ENCODE measurements around the gene AHRR.

AHRR gene

GRCh38 chr5:420632-421286 is 99.2 kb downstream of the AHRR start:
- DNase-seq (ENCODE audit: insufficient read length, low spot score) = no peak
- no peak for FAIRE-seq
- no peak for TF ChIP-seq POLR2A (IDR thresholded peaks at IDR 0.05; ENCODE audit: low read depth, low read length)

- DNase-seq (ENCODE audit: insufficient read length, low spot score) (no peak), FAIRE-seq (no peak)
- TF ChIP-seq POLR2A (IDR thresholded peaks at IDR 0.05; ENCODE audit: low read depth, low read length) = no peak
Observed at GRCh38 chr5:421287-421880, 99.9 kb downstream of the AHRR start.

- no peak for DNase-seq (ENCODE audit: insufficient read length, low spot score)
- no peak for FAIRE-seq
- no peak for TF ChIP-seq POLR2A (IDR thresholded peaks at IDR 0.05; ENCODE audit: low read depth, low read length)
Observed at GRCh38 chr5:421901-422300, 100.4 kb downstream of the AHRR start.

- FAIRE-seq (no peak), DNase-seq (ENCODE audit: insufficient read length, low spot score) (no peak)
- no peak for TF ChIP-seq POLR2A (IDR thresholded peaks at IDR 0.05; ENCODE audit: low read depth, low read length)
Observed at GRCh38 chr5:422323-423232, 101.1 kb downstream of the AHRR start.

- TF ChIP-seq POLR2A (IDR thresholded peaks at IDR 0.05; ENCODE audit: low read depth, low read length) = no peak
- FAIRE-seq = no peak
- no peak for DNase-seq (ENCODE audit: insufficient read length, low spot score)
Observed at GRCh38 chr5:423233-423565, 101.7 kb downstream of the AHRR start.

GRCh38 chr5:423626-424261 is 102.2 kb downstream of the AHRR start:
- DNase-seq (ENCODE audit: insufficient read length, low spot score) (no peak), FAIRE-seq (no peak)
- no peak for TF ChIP-seq POLR2A (IDR thresholded peaks at IDR 0.05; ENCODE audit: low read depth, low read length)

GRCh38 chr5:424301-425110 is 103.0 kb downstream of the AHRR start:
- no peak for DNase-seq (ENCODE audit: insufficient read length, low spot score)
- no peak for TF ChIP-seq POLR2A (IDR thresholded peaks at IDR 0.05; ENCODE audit: low read depth, low read length)
- no peak for FAIRE-seq

- TF ChIP-seq POLR2A (IDR thresholded peaks at IDR 0.05; ENCODE audit: low read depth, low read length) = no peak
- no peak for FAIRE-seq
- DNase-seq (ENCODE audit: insufficient read length, low spot score) = no peak
Observed at GRCh38 chr5:425714-426113, 104.2 kb downstream of the AHRR start.

- DNase-seq (ENCODE audit: insufficient read length, low spot score) (no peak), FAIRE-seq (no peak)
- TF ChIP-seq POLR2A (IDR thresholded peaks at IDR 0.05; ENCODE audit: low read depth, low read length) = no peak
Observed at GRCh38 chr5:426392-426976, 105.0 kb downstream of the AHRR start.

GRCh38 chr5:427415-428087 is 106.0 kb downstream of the AHRR start:
- no peak for DNase-seq (ENCODE audit: insufficient read length, low spot score)
- no peak for FAIRE-seq
- no peak for TF ChIP-seq POLR2A (IDR thresholded peaks at IDR 0.05; ENCODE audit: low read depth, low read length)

- no peak for FAIRE-seq
- DNase-seq (ENCODE audit: insufficient read length, low spot score) = no peak
- no peak for TF ChIP-seq POLR2A (IDR thresholded peaks at IDR 0.05; ENCODE audit: low read depth, low read length)
Observed at GRCh38 chr5:428219-428618, 106.7 kb downstream of the AHRR start.

- no peak for TF ChIP-seq POLR2A (IDR thresholded peaks at IDR 0.05; ENCODE audit: low read depth, low read length)
- FAIRE-seq (no peak), DNase-seq (ENCODE audit: insufficient read length, low spot score) (no peak)
Observed at GRCh38 chr5:428754-429452, 107.4 kb downstream of the AHRR start.
